Activated CD4-positive, CD25-positive, alpha-beta regulatory T cell (primary cell): ENCODE measurements around the gene SRGAP1.
"Not testable (repeated sequence)": the region's sequence is repeated elsewhere in the genome, so short reads cannot be mapped to it uniquely, and the experiment has no call there.

Experiments
- DNase-seq, 4 experiments: peaks; one replicate each; lab custom pipeline; 2025; lab: John Stamatoyannopoulos, UW

Gene SRGAP1

DNA sequence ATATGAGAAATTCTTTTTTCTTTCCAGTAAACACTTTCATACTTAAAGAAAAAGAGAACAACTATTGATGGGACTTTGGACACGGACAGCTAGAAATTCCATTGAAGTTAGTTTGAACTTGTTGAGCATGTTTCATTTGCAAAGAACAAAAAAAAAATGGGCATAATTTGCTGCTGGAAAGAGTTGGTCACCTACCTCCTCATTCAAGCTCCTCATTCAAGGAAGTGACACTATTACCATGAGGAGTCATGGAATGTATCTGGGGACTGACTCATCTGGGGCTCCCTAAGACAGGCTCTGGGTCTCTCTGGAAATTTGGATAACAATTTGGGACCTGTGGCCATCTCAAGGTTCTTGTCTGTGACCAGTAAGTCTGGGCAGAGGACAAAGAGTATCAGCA is 327.2 kb downstream of the SRGAP1 start:
- DNase-seq: no peak

DNA sequence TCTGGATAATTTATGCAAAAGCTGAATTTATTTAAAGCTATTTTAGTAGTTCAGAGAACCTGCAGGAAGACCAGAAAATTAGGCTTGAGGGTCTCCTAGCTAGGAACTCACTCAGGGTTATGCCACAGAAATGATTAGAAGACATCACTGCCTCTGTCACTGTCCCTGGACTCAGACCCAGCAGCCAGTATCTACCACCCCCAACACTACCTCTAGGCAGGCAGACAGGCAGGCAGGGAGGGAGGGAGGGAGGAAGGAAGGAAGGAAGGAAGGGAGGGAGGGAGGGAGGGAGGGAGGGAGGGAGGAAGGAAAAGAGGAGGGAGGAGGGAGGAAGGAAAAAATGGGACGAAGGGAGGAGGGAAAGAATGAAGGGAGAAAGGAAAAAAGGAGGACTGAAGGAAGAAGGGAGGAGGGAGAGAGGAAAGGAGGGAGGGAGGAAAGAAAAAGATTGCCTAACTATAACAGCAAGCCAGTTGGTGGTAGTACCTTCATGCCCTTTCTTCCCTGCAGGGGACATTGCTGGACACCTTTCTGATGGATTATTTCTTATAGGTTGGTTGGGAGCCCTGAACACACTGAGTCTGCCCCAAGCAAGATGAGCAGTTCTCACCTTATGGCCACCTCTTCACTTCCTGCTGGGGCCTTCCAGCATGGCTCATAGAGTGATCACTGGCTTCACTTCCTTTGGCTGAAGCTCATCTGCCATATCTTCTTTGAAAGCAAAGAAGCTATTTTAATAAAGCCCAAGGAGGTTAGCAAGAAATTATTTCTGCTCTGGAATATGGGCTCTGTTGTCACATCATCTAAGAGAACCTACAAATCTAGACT is 327.9 kb downstream of the SRGAP1 start:
- DNase-seq: no peak

DNA sequence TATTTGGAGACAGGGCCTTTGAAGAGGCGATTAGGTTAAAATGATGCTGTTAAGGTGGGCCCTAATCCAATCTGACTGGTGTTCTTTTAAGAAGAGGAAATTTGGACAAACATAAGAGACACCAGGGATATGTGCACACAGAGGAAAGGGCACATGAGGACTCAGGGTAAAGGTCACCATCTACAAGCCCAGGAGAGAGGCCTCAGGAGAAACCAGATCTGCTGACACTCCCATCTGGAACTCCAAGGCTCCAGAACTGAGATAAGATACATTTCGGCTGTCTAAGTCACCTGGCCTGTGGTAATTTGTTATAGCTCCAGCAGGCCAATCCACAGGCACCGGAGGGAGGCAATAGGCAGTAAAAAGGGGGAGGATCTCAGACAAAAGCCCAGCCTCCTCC is 329.0 kb downstream of the SRGAP1 start:
- DNase-seq: no peak

DNA sequence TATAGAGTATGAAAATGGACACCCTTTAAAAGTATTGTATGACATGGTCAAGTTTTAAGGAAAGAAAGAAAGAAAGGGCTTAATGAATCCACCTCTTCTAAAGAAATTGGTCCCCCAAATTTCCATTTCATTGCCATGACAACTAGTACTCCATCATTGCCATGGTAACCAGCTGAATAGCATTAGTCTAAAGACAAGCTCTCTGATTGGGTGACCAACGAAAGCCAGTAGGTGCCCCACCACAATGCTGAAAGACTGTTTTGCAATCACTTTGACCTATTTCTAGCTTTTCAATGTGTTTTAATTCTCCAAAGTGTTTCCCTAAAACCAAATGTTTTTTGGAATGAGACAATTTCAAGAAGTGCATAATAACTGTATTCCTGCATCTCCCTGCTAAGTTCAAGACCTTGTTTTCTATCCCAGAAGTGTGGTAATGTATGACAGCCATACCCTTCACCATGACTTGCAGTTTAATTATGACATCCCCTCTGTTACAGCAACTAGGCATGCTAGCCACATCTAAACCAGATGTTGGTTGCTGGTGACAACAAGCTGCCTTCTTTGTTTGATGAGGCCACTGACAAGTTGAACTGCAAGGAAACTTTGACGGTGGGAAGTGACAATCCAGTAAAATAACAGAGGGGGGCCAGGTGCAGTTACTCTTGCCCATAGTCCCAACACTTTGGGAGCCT is 330.9 kb downstream of the SRGAP1 start:
- no peak for DNase-seq

DNA sequence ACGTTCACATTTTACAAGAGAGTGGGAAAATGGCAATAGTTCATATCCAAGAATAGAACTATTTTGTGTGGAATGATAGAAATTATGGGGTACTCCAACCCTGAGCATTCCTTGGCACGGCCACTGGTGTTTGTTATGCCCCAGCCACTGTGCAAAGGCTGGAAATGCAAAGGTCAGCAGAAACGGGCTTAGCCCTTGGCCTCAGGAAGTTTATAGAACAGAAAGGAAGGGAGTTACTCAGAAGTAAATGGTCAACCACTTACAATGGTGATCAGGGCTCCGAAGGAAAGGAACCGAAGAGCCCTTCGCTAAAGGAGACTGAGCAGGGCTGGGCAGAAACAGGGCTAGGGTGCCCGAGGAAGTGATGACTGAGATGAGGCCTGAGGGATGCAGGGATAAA is 332.5 kb downstream of the SRGAP1 start:
- no peak for DNase-seq

DNA sequence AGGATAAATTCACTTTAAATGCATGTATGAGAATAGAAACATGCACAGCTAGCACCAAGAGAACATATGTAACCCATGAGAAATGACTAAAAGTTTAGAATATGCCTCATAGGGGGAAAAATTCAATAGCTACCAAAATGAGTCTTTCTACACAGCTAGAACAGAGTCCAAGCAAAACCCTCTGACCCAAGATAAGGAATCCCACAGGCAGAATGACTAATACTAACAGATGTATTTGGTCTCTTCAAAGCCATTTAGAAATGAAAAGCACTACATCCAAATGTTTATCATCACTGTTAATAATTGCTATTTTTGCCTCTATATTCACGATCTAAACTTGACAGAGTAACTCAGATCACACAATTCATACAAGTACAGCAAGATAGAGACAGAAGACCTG is 333.6 kb downstream of the SRGAP1 start:
- no peak for DNase-seq

DNA sequence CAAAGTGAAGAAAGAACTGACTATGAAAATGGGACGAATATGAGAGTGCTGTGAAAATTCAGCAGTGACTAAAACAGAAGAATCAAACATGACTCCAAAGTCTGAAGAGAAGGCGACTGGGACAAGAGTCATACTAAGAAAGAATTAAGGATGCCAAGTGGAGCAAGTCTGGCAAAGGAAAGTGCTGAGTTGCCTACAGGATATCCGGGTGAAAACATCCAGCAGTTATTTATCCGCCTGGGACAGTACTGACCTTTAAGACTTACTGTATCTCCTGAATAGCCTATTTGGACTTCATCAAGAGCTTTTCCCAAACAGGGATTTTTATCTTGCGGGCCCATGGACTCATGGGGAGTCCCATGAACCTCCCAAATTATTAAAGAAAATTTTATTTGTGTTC is 336.5 kb downstream of the SRGAP1 start:
- no peak for DNase-seq

DNA sequence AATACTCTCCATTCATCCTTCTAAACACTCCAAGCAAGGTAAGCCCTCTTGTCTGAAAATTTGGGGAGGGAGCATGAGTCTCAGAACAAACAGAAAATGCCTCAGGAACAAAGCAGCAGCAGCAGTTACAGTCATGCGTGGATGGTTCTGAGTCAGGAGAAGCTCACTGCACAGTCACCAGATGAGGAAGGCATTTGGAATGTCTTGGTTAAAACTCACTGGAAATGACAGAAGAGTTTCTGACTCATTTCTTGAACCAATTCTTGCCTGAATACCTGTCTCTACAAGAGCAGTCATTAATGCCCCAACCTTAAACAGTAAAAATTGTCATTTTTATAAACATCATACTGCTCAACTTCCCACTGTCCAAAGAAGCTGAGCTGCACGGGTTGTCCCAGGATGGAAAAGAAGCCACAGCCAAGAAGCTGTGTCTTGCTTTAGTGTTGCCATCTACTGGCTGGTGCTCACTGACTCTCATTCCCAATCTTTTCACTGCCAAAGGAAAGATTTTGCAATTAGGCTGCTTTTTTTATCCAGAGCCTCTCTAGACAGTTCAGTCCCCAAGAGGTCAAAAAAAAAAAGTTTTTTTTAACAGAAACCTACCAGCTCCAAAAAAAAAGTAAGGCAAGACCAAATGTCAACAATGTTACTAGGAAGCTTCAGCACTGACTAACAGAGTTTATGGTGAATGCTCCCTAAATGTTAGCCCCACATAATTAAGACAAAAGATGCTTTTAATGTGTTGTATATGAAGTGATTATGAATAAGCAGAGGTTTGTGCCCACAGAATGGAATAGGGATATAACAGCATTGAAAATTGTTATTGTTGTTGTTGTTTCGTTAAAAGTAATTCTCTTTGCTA is 337.2 kb downstream of the SRGAP1 start:
- DNase-seq: no peak

DNA sequence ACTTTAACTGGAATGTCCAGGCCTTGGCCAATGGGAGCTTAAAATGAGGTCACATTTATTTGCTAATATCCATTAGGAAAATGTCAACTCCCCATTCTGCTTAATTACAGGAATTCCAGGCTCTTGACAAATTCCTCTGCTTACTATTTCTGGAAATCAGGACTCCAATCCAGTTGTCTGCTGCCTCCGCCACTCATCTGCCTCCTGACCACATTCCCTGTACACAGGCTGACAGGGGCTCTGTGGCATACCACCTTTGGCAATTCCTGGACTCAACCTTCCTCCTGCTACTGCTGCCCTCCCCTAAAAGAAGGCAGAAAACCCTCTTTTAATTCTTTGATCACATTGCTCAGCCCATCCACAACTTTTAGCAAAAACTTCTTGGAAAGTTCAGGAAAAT is 339.7 kb downstream of the SRGAP1 start:
- DNase-seq: no peak

DNA sequence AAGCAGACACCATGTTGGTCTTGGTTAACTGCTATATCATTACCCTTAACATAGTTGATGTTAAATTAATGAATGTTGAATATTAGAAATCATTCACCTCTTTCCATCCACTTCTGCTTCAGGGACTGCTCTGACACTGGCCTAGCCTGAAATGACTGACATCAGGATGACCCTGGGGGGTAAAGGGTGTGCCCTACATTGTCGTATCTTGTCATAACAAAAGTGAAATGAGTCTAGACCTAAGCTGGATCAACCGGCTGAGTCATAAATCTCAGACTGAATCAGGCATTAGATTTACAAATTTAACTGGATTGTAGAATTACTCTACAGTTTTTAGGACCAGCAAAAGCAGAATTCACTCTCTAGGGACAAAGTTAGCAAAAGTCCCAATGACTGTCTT is 342.3 kb downstream of the SRGAP1 start:
- no peak for DNase-seq

DNA sequence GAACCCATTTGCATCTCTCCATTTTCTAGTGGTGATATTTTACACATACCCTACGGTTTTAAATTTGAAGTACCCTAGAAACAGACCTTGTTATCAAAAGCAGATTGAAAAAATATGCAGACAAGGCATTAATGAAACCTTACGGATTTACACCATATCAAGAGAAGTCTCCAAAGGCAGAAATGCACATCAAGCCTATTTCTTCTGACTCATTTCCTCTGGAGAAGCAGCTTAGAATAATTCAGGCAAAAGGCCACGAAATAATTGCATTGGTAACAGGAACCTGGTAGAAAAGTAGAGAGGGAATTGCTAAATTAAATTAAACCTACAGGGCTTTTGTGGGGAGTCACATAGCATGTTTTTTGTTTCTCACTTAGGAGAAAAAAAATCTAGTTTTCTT is 342.9 kb downstream of the SRGAP1 start:
- no peak for DNase-seq

DNA sequence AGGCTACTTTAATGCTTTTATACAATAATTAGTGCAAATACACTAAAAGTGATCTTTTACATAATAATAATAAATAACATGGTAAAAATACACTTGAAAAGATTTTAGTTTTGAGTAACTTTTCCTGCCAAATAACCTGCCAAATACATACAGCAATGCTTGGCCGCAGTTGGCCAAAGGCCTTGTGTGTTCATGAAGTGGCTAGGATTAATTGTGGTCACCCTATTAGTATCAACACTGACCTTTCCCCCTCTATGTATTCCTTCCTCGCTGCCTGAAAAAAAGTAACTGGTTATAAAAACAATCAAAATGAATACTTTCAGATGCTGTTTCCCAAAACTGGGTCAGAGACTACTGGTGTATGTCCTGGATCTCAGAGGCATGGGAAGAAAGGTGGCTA is 343.3 kb downstream of the SRGAP1 start:
- no peak for DNase-seq

DNA sequence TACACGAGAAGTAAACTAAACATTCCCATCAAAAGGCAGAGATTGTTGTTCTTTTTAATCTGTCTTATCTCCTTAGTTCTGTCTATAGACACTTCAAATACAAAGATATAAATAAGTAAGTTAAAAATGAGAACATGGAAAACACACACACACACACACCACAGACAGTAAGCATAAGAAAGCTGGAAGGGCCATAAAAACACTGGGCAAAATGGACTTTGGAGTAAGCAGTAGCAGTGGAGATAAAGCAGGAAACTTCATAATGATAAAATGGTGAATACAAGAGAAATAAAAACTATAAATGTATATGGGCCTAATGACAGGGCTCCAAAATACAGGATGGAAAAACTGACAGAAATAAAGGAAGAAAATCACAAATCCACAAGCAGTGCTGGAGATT is 345.0 kb downstream of the SRGAP1 start:
- DNase-seq: no peak

DNA sequence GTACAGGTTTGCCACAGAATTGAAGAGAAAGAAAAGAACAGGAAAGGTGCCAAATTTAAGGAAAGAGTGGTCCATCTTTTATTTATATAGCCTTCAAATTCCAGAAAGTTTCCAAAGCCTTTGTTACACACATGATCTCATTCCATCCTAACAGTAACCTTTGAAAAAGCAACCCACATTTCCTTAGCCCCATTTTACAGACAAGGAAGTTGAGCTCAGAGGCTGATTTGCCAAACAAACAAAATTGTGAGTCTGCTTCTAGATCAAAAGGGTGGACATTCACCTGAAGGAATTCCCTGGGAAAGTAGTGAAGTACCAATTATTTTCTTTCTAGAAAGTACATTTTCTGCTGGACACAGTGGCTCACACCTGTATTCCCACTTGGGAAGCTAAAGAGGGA is 345.6 kb downstream of the SRGAP1 start:
- no peak for DNase-seq

DNA sequence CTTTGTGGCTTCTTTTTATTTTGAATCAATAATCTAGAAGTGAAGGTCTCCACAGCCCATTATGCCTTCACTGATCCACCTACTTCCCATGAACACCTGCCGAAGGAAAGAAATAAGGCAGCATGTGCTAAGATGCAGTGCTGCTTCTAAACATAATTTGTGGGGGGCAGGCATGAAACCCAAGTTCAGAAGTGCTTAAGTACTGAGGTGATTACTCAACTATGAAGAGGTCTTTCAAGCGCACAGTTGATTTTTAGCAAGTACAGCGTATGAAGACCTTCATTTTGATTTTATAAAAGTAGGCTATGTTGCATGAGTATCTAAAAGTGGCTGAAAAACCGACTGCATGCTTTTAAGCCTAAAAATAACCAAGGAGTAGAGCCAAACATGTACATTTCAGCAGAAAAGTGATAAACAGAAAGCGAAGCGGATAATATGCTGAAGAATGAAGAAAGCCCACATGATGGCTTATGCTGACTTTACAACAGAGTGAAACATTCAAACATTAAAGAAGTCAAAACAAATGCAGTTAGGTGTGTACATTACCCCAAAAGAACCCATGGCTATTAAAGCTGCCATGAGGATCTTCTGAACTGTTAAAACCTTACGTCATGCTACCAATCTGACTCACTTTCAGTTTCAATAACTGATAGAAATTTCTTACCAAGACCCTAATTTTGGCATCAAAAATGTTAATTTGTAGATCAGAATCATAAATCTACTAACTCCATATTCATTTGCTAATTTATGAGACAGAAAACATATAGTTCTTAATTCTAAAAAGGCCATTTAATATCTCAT is 348.3 kb downstream of the SRGAP1 start:
- DNase-seq: no peak

DNA sequence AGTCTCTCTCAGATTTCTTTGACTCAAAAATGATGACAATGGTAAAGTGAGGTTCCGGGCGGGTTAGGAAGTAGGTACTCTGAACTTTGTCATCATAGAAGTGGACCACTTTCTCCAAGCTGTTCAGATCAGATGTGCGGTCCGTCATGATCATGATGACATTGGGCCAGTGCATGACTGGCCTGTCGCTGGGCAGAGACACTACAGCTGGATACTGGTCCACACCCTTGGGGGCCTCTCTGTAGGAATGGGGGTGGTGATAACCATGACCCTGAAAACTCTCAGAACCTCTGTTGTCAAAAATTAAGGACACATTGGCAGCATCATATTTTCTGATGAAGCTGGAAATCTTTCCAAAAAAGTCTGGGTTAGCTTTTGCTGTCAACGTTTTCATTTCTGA is 349.4 kb downstream of the SRGAP1 start:
- no peak for DNase-seq

DNA sequence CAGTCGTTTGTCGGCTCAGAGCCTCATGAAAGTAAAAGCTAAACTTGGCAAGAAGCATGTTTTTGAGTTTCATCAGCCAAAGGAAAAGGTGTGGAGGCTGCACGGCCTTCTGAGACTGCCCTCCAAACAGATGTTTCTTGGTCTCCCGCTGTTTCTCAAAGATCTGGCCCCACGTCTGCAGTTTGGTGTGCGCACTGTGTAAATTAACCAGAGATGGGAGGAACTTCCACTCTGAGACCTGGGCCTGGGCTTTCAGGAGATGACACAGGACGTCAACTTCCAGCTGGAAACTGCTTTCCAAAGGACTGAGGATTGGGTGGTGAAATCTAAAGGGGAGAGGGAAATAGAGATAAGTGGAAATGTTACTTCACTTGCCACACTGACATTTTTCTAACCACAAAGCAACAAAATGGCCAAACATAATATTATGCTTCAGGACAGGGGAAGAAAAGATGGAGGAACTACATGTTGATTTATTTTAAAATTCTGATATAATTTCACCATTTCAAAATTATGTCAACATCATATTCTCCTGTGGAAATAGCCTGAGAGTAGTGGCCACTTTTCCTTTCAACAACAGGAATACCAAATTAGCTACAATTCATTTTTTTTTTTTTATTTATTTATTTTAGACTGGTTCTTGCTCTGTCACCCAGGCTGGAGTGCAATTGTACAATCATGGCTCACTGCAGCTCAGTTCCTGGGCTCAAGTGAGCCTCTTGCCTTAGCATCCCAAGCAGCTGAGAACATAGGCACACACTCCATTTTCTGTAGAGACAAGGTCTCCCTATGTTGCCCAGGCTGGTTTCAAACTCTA is 350.0 kb downstream of the SRGAP1 start:
- no peak for DNase-seq

DNA sequence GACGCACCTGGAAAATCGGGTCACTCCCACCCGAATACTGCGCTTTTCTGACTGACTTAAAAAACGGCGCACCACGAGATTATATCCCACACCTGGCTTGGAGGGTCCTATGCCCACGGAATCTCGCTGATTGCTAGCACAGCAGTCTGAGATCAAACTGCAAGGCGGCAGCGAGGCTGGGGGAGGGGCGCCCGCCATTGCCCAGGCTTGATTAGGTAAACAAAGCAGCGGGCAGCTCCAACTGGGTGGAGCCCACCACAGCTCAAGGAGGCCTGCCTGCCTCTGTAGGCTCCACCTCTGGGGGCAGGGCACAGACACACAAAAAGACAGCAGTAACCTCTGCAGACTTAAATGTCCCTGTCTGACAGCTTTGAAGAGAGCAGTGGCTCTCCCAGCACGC is 351.3 kb downstream of the SRGAP1 start:
- not testable (repeated sequence) for DNase-seq

DNA sequence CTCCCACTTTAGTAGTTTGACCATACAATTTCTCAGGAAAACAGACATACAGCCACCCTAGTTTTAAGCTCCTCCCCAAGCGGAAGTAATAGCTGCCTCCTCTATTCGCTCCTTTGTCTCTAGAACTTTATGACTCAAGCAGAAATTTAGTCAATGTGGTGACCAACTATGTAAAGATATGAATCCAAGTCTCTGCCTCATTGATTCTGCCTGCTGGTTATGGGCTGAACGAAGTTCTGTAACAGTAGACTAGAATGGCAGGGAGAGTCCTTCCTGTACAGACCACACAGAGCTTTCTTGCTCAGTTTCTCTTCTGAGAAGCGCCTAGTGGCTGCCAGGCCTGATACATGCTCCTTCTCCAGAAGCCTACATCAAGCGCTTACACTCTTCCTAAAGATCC is 358.5 kb downstream of the SRGAP1 start:
- DNase-seq: no peak

DNA sequence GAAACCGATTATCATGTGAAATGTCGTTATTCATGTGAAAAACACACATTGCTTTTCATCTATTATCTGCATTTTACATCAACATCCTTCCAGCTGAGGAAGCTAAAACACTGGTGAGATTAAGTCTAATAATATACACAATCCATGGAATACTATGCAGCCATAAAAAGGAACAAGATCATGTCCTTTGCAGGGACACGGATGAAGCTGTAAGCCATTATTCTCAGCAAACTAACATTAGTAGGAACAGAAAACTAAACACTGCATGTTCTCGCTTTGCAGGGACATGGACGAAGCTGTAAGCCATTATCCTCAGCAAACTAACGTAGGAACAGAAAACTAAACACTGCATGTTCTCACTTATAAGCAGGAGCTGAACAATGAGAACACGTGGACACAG is 359.3 kb downstream of the SRGAP1 start:
- no peak for DNase-seq

DNA sequence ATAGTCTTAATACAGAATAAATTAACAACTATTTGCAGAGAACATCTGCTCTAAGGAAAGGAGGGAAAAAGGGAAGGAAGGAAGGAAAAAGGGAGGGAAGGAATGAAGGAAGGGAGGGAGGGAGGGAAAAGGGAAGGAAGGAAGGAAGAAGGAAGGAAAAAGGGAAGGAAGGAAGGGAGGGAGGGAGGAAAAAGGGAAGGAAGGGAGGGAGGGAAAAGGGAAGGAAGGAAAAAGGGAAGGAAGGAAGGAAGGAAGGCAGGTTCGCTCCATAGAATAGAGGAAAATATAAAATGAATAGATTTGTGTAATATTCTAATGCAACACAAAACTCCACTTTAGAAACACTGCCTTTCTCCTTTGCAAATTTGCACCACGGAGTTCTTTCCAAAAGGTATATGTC is 361.0 kb downstream of the SRGAP1 start:
- DNase-seq: no peak
